Hepatocyte (in vitro differentiated cells): ENCODE results near the gene SLX9.

ENCODE experiments used
- EZH2 ChIP-seq: fragments of 200-600 bp; sonication (generic); IDR thresholded peaks from 2 replicates; pipeline ENCODE4 v1.6.1; 2016; ENCODE audit warnings: antibody characterized with exemption, mild to moderate bottlenecking, borderline replicate concordance
- EZH2phosphoT487 ChIP-seq: fragments of 200-600 bp; sonication (generic); IDR thresholded peaks from one replicate; pipeline ENCODE4 v1.6.1; 2018; ENCODE audit warnings: antibody characterized with exemption, mild to moderate bottlenecking, low read depth, moderate library complexity; ENCODE audit not compliant: unreplicated experiment, severe bottlenecking
- TF ChIP-seq, protein P1 (sequence below): fragments of 200-600 bp; sonication (generic); IDR thresholded peaks from 2 replicates; pipeline ENCODE4 v1.5.1; 2016; ENCODE audit warnings: antibody characterized with exemption, mild to moderate bottlenecking; ENCODE audit not compliant: poor library complexity

DNA sequence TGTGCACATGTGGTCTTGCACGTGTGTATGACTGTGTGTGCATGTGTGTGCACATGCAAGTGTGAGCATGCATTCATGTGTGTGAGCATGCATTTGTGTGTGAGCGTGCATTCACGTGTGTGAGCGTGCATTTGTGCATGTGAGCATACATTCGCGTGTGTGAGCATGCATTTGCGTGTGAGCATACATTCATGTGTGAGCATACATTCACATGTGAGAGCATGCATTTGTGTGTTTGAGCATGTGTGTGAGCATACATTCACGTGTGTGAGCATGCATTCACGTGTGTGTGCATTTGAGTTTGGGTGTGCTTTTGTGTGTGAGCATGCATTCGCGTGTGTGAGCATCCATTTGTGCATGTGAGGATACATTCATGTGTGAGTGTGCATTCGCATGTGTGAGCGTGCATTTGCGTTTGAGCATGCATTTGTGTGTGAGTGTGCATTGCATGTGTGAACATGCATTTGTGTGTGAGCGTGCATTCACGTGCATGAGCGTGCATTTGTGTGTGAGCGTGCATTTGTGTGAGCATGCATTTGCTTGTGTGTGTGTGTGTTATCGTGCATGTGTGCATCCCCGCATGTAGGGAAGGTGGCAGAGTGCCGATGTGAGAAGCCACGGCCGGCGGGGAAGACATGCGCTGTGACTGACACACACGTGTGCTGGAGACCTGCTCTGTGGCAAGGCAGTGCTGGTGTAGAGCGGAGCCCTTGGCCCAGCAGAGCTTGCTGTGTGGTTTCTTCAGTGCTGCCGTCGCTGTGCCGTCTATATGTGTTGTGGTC, 37.4 kb upstream of the SLX9 start:
- TF ChIP-seq, protein P1, sequence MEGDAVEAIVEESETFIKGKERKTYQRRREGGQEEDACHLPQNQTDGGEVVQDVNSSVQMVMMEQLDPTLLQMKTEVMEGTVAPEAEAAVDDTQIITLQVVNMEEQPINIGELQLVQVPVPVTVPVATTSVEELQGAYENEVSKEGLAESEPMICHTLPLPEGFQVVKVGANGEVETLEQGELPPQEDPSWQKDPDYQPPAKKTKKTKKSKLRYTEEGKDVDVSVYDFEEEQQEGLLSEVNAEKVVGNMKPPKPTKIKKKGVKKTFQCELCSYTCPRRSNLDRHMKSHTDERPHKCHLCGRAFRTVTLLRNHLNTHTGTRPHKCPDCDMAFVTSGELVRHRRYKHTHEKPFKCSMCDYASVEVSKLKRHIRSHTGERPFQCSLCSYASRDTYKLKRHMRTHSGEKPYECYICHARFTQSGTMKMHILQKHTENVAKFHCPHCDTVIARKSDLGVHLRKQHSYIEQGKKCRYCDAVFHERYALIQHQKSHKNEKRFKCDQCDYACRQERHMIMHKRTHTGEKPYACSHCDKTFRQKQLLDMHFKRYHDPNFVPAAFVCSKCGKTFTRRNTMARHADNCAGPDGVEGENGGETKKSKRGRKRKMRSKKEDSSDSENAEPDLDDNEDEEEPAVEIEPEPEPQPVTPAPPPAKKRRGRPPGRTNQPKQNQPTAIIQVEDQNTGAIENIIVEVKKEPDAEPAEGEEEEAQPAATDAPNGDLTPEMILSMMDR, result no peak
- no peak for TF ChIP-seq EZH2phosphoT487
- no peak for TF ChIP-seq EZH2
